Sigmoid colon (tissue), 4 donors: ENCODE results near the gene TMA16.

Experiments used
- EP300 ChIP-seq, 4 donors: sonication (generic); formaldehyde crosslinking; IDR thresholded peaks; one replicate each; pipeline ENCODE4 v1.6.1; 2017; ENCODE audit warnings: antibody characterized with exemption in 4 of 4
- TF ChIP-seq, protein P1 (sequence below), 4 experiments: fragments of 450-650 bp in 3 of 4; fragments of 200-600 bp in 1 of 4; IDR thresholded peaks; one replicate each; pipeline ENCODE4 v1.5.1; 2016 to 2019; ENCODE audit warnings: antibody characterized with exemption in 4 of 4, mild to moderate bottlenecking in 3 of 4, moderate library complexity in 2 of 4

GRCh38 chr4:163467082-163467770 is 27.3 kb upstream of the TMA16 start:
- TF ChIP-seq, protein P1, sequence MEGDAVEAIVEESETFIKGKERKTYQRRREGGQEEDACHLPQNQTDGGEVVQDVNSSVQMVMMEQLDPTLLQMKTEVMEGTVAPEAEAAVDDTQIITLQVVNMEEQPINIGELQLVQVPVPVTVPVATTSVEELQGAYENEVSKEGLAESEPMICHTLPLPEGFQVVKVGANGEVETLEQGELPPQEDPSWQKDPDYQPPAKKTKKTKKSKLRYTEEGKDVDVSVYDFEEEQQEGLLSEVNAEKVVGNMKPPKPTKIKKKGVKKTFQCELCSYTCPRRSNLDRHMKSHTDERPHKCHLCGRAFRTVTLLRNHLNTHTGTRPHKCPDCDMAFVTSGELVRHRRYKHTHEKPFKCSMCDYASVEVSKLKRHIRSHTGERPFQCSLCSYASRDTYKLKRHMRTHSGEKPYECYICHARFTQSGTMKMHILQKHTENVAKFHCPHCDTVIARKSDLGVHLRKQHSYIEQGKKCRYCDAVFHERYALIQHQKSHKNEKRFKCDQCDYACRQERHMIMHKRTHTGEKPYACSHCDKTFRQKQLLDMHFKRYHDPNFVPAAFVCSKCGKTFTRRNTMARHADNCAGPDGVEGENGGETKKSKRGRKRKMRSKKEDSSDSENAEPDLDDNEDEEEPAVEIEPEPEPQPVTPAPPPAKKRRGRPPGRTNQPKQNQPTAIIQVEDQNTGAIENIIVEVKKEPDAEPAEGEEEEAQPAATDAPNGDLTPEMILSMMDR (IDR thresholded peaks at IDR 0.05), result no peak
- no peak for TF ChIP-seq EP300 (IDR thresholded peaks at IDR 0.05)
